NCI-H1092 treated with DMSO at 0.1 percent for 48 hours (cell line): Measurements from ENCODE around the gene PDE3B.
A peak's percentile ranks its signal among the peaks of the same experiment; 100 is the strongest.
"Not testable (repeated sequence)": the region's sequence is repeated elsewhere in the genome, so short reads cannot be mapped to it uniquely, and the experiment has no call there.

ENCODE experiments used
- DNase-seq: peaks from one replicate; lab custom pipeline; 2025; lab: John Stamatoyannopoulos, UW

PDE3B gene

GRCh38 chr11:14641801-14642200, 1.8 kb upstream of the PDE3B start:
- no peak for DNase-seq

- no peak for DNase-seq
These were observed 1.2 kb upstream of the PDE3B start for GRCh38 chr11:14642453-14642852.

- DNase-seq = no peak
These were observed 519 bp upstream of the PDE3B start for GRCh38 chr11:14642873-14643696.

GRCh38 chr11:14644226-14645014, 816 bp downstream of the PDE3B start:
- DNase-seq = peak; percentile 68

- peak; percentile 50 for DNase-seq
These were observed 1.7 kb downstream of the PDE3B start for GRCh38 chr11:14645015-14645912.

- no peak for DNase-seq
These were observed 2.6 kb downstream of the PDE3B start for GRCh38 chr11:14645985-14646900.

- DNase-seq = no peak
These were observed 6.5 kb downstream of the PDE3B start for GRCh38 chr11:14650064-14650463.

GRCh38 chr11:14653090-14653489, 9.5 kb downstream of the PDE3B start:
- no peak for DNase-seq

- no peak for DNase-seq
These were observed 11.8 kb downstream of the PDE3B start for GRCh38 chr11:14655435-14655834.

GRCh38 chr11:14656536-14657457, 13.2 kb downstream of the PDE3B start:
- DNase-seq = no peak

GRCh38 chr11:14657841-14658240, 14.2 kb downstream of the PDE3B start:
- no peak for DNase-seq

GRCh38 chr11:14664926-14665325, 21.3 kb downstream of the PDE3B start:
- not testable (repeated sequence) for DNase-seq

- not testable (repeated sequence) for DNase-seq
These were observed 23.7 kb downstream of the PDE3B start for GRCh38 chr11:14667329-14667728.

- DNase-seq = no peak
These were observed 25.2 kb downstream of the PDE3B start for GRCh38 chr11:14668731-14669301.

- DNase-seq = no peak
These were observed 25.9 kb downstream of the PDE3B start for GRCh38 chr11:14669499-14669898.

- no peak for DNase-seq
These were observed 26.4 kb downstream of the PDE3B start for GRCh38 chr11:14669958-14670357.

- DNase-seq = no peak
These were observed 29.0 kb downstream of the PDE3B start for GRCh38 chr11:14672635-14673034.

GRCh38 chr11:14673421-14673820, 29.8 kb downstream of the PDE3B start:
- DNase-seq = no peak

- no peak for DNase-seq
These were observed 30.3 kb downstream of the PDE3B start for GRCh38 chr11:14673824-14674405.
